HG02852 (cell line): Measurements from ENCODE around the gene PTPRB.

ENCODE experiments used
- ATAC-seq: cut with Tn5 transposase; IDR thresholded peaks from one replicate; pipeline ENCODE4 v1.9.1; 2021; ENCODE audit warnings: mild to moderate bottlenecking, moderate library complexity; ENCODE audit not compliant: unreplicated experiment

PTPRB gene

GRCh38 chr12:70637303-70638085 lies at the start of gene PTPRB:
PTPRB (minus strand) TSS chr12:70637429; CDS start chr12:70637395, 34 bp downstream.
- ATAC-seq, result no peak

- ATAC-seq, result no peak
Observed at GRCh38 chr12:70686907-70687306, 49.7 kb upstream of the PTPRB start.

GRCh38 chr12:70686299-70686698 lies 49.1 kb upstream of the PTPRB start:
- ATAC-seq, result no peak

GRCh38 chr12:70683976-70684375 lies 46.7 kb upstream of the PTPRB start:
- no peak for ATAC-seq

GRCh38 chr12:70671698-70672097 lies 34.5 kb upstream of the PTPRB start:
- no peak for ATAC-seq

GRCh38 chr12:70670948-70671347 lies 33.7 kb upstream of the PTPRB start:
- no peak for ATAC-seq

GRCh38 chr12:70667253-70667652 lies 30.0 kb upstream of the PTPRB start:
- ATAC-seq, result no peak

GRCh38 chr12:70666364-70666763 lies 29.1 kb upstream of the PTPRB start:
- ATAC-seq, result no peak

GRCh38 chr12:70664465-70664881 lies 27.2 kb upstream of the PTPRB start:
- no peak for ATAC-seq

- no peak for ATAC-seq
Observed at GRCh38 chr12:70663838-70664237, 26.6 kb upstream of the PTPRB start.

GRCh38 chr12:70661466-70662161 lies 24.4 kb upstream of the PTPRB start:
- no peak for ATAC-seq

GRCh38 chr12:70660620-70661219 lies 23.5 kb upstream of the PTPRB start:
- no peak for ATAC-seq

GRCh38 chr12:70660002-70660604 lies 22.9 kb upstream of the PTPRB start:
- no peak for ATAC-seq

- ATAC-seq, result no peak
Observed at GRCh38 chr12:70659077-70659606, 21.9 kb upstream of the PTPRB start.

GRCh38 chr12:70657616-70658286 lies 20.5 kb upstream of the PTPRB start:
- ATAC-seq, result no peak

- no peak for ATAC-seq
Observed at GRCh38 chr12:70652451-70652850, 15.2 kb upstream of the PTPRB start.

- no peak for ATAC-seq
Observed at GRCh38 chr12:70648831-70649230, 11.6 kb upstream of the PTPRB start.

- no peak for ATAC-seq
Observed at GRCh38 chr12:70648191-70648590, 11.0 kb upstream of the PTPRB start.

GRCh38 chr12:70646850-70647249 lies 9.6 kb upstream of the PTPRB start:
- ATAC-seq, result no peak

- ATAC-seq, result peak; percentile 52
Observed at GRCh38 chr12:70645494-70646317, 8.5 kb upstream of the PTPRB start.
